Endothelial cell of umbilical vein (primary cell): ENCODE results near the gene ATG7. TPM values are rescaled to one million over a fixed set of nuclear protein-coding genes. Genes with fewer than 3 reads are reported as not detected.

ENCODE experiments used
- BruUV-seq: library from RNA; stranded (reverse); fragments of 400-500 nt; replicated peaks from 2 replicates; lab custom pipeline; 2021; lab: Mats Ljungman, UMichigan
- CTCF ChIA-PET: fragments of 300-600, 350-600 bp; sonication (Branson Sonifier 250); formaldehyde crosslinking; loops from one replicate; lab custom pipeline; 2021; ENCODE audit warnings: antibody characterized with exemption, inconsistent platforms; lab: Charles Lee
- POLR2A ChIA-PET: fragments of 300-600, 350-600 bp; sonication (Branson Sonifier 250); formaldehyde crosslinking; loops from one replicate; lab custom pipeline; 2021; ENCODE audit warnings: antibody characterized with exemption, inconsistent platforms; lab: Charles Lee
- DNase-seq: peaks from one replicate; pipeline ENCODE4 v3.0.0-alpha.2; 2011; ENCODE audit warnings: low read depth, low spot score
- FAIRE-seq: peaks from 2 replicates; lab custom pipeline; 2011; peaks lifted over from hg19 to GRCh38; lab: Jason Lieb, UNC
- H2AFZ ChIP-seq: 2 replicates; pipeline ENCODE4 v1.6.0; 2012; ENCODE audit warnings: low read depth, low read length, control low read depth, inconsistent platforms
- H3K27ac ChIP-seq: 2 replicates; pipeline ENCODE4 v1.5.1; 2011; ENCODE audit warnings: low read depth, mild to moderate bottlenecking, control low read depth, low read length, moderate library complexity; ENCODE audit not compliant: insufficient read depth
- H3K27me3 ChIP-seq, 2 experiments: 2 replicates each; pipeline versions ENCODE4 v1.6.0 to v1.6.1; 2011; ENCODE audit warnings: low read length in 2 of 2, mixed read lengths in 1 of 2; ENCODE audit not compliant: control insufficient read depth in 2 of 2, insufficient read depth in 2 of 2
- H3K36me3 ChIP-seq, 2 experiments: 2 replicates in 1 of 2; 3 replicates in 1 of 2; pipeline ENCODE4 v1.5.1; 2011; ENCODE audit warnings: low read length in 2 of 2, mild to moderate bottlenecking in 1 of 2, moderate library complexity in 1 of 2; ENCODE audit not compliant: control insufficient read depth in 2 of 2, insufficient read depth in 2 of 2; ENCODE audit errors: extremely low read depth in 1 of 2
- H3K4me1 ChIP-seq: 3 replicates; pipeline ENCODE4 v1.5.1; 2011; ENCODE audit warnings: mild to moderate bottlenecking, low read length; ENCODE audit not compliant: control insufficient read depth, insufficient read depth; ENCODE audit errors: extremely low read depth
- H3K4me2 ChIP-seq: 2 replicates; pipeline ENCODE4 v1.6.1; 2011; ENCODE audit warnings: low read length, control low read depth, mixed read lengths; ENCODE audit not compliant: insufficient read depth
- H3K4me3 ChIP-seq, 3 experiments: fragments of 200-600 bp in 1 of 3; sonication (generic), shearing (Covaris generic) in 1 of 3; replicated peaks in 1 of 3; 2 replicates each; pipeline ENCODE4 v1.5.1; 2011 to 2016; ENCODE audit warnings: control low read depth in 3 of 3, low read length in 3 of 3, mild to moderate bottlenecking in 2 of 3, inconsistent platforms in 1 of 3, low read depth in 1 of 3, moderate library complexity in 1 of 3; ENCODE audit not compliant: insufficient read depth in 1 of 3
- H3K79me2 ChIP-seq: 2 replicates; pipeline ENCODE4 v1.6.0; 2012; ENCODE audit warnings: low read length, inconsistent platforms; ENCODE audit not compliant: control insufficient read depth, insufficient read depth
- H3K9ac ChIP-seq: replicated peaks from 2 replicates; pipeline ENCODE3; 2011; ENCODE audit warnings: low read length, control low read depth; ENCODE audit not compliant: insufficient read depth; ENCODE audit errors: extremely low read depth
- H3K9me1 ChIP-seq: replicated peaks from 3 replicates; pipeline ENCODE4 v1.6.0; 2011; ENCODE audit warnings: mild to moderate bottlenecking, low read length; ENCODE audit not compliant: control insufficient read depth, insufficient read depth; ENCODE audit errors: extremely low read depth
- H3K9me3 ChIP-seq: replicated peaks from 2 replicates; pipeline ENCODE4 v1.5.1; 2012; ENCODE audit warnings: low read length, inconsistent platforms; ENCODE audit not compliant: control insufficient read depth, insufficient read depth
- H4K20me1 ChIP-seq: replicated peaks from 2 replicates; pipeline ENCODE3; 2011; ENCODE audit warnings: mild to moderate bottlenecking, low read length; ENCODE audit not compliant: control insufficient read depth, insufficient read depth; ENCODE audit errors: extremely low read depth
- GATA2 ChIP-seq: IDR thresholded peaks from 2 replicates; pipeline ENCODE4 v1.7.0; 2011; ENCODE audit warnings: low read depth, mild to moderate bottlenecking, moderate library complexity, mixed read lengths, low read length; ENCODE audit not compliant: insufficient read length, insufficient read depth
- MYC ChIP-seq: IDR thresholded peaks from one replicate; pipeline ENCODE4 v1.6.1; 2011; ENCODE audit warnings: mild to moderate bottlenecking, low read depth, low read length
- POLR2A ChIP-seq: IDR thresholded peaks from 2 replicates; pipeline ENCODE4 v1.6.1; 2012; ENCODE audit warnings: low read depth, mild to moderate bottlenecking, control low read depth, low read length
- dilution Hi-C: fragments of 300-500 bp; cut with MboI; formaldehyde crosslinking; loops from one replicate; pipeline ENCODE4 v1.15.0; 2019; ENCODE audit warnings: low sequenced_read_pairs; ENCODE audit not compliant: extremely low pct_ligation_motif_present
- intact Hi-C: fragments of 100-400 bp; cut with micrococcal nuclease; formaldehyde crosslinking; loops from one replicate; pipeline ENCODE4 v1.10.0; 2022
- polyA plus RNA-seq, 4 experiments: library from polyadenylated mRNA; depleted of rRNA in 3 of 4; stranded (reverse) in 3 of 4; unstranded in 1 of 4; fragments of >200 nt; gene quantifications; 2 replicates each; pipeline versions ENCODE4 v1.2.1 to v1.2.3, GENCODE V29; 2011 to 2012; ENCODE audit warnings: missing spikeins in 1 of 4
- total RNA-seq: library from RNA; stranded (reverse); gene quantifications from 2 replicates; pipeline ENCODE4 v1.2.3, GENCODE V29; 2021
- TF ChIP-seq, protein P1 (sequence below): IDR thresholded peaks from 2 replicates; pipeline ENCODE4 v1.6.1; 2011; ENCODE audit not compliant: insufficient read depth, insufficient read length
- TF ChIP-seq, protein P2 (sequence below), 2 donors: IDR thresholded peaks; 1 replicate in 1 of 2; 2 replicates in 1 of 2; pipeline ENCODE4 v1.5.1; 2011; ENCODE audit warnings: low read length in 2 of 2, mild to moderate bottlenecking in 2 of 2, moderate library complexity in 2 of 2, control low read depth in 1 of 2, inconsistent platforms in 1 of 2, low read depth in 1 of 2; ENCODE audit not compliant: insufficient read depth in 1 of 2; ENCODE audit errors: extremely low read depth in 1 of 2

Gene ATG7
- total and polyA plus RNA-seq, 2 donors (not counting 3 experiments of a cell fraction or from before 2014, with no cell fraction given) = 30.8 to 48.3 TPM

DNA sequence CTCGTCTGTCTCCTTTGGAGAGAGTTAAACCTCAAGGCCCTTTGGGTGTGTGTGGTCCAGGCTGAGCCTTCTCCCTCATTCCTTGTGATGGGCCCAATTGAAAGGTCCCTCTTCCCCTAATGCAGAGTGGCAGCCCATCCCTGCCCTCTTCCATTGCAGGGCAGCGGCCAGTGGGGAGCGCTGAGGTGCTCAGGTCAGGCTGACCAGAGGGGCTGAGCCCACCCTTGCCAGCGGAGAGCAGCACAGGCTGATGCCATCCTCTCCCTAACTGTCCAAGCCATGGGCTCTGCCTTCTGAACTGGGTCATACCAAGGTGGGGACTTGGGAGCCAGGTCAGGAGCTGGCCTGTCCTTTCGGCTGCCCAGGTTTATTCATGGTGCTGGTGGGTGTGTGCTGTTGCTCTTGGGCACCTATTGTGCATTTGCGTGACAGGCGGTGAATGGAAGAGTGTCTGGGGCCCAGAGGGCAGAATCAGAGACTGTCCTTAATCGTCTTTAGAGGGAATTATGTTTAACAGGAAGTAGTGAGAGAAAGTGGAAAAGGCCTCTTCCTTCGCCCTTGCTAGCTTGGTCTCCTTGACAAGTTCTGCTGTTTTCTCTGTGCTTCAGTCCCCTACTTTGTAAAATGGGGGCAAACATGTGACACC is 274.6 kb downstream of the ATG7 start:
- dilution Hi-C loops = no loop called here
- Histone ChIP-seq H3K36me3 (no peaks in the 10 kb centered on the region), H3K9ac (no peak overlapping the region), H4K20me1 (no peaks in the 10 kb centered on the region), H3K4me2 (no peak overlapping the region), H3K9me1 (no peaks in the 10 kb centered on the region), H3K4me1 (peaks cover 15% of the 10 kb centered on the region), H3K79me2 (no peaks in the 10 kb centered on the region), H3K4me3 (no peak overlapping the region), H3K27me3 (no peaks in the 10 kb centered on the region), H2AFZ (no peak overlapping the region), H3K9me3 (no peaks in the 10 kb centered on the region), H3K27ac (no peak overlapping the region)
- intact Hi-C loops = no loop called here
- no peak for DNase-seq
- no TSS peak for BruUV-seq
- TF ChIP-seq, protein P1, sequence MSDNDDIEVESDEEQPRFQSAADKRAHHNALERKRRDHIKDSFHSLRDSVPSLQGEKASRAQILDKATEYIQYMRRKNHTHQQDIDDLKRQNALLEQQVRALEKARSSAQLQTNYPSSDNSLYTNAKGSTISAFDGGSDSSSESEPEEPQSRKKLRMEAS = no peak
- TF ChIP-seq GATA2 (no peak), MYC (no peak)
- CTCF ChIA-PET = no interaction called here
- POLR2A ChIA-PET = interaction anchor here (0.6 kb wide), 1 partner anchor 211 kb away, joined by 4 read pairs; no protein-coding TSS in a partner anchor
- no peak for FAIRE-seq

DNA sequence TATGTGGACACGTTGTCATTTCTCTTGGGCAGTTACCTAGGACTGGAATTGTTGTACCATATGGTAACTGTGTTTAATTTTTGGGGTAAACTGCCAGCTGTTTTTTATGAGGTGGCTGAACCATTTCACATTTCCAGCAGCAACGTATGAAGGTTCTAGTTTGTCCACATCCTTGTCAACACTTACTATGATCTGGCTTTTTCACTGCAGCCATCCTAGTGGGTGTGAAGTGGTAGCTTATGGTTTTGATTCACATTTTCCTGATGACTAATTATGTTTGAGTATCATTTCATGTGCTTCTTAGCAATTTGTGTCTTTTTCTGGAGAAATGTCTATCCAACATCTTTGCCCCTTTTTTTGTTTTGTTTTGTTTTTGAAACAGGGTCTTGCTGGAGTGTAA is 275.3 kb downstream of the ATG7 start:
- Histone ChIP-seq H3K27ac (no peak overlapping the region), H4K20me1 (no peaks in the 10 kb centered on the region), H3K27me3 (no peaks in the 10 kb centered on the region), H3K4me2 (no peak overlapping the region), H3K79me2 (no peaks in the 10 kb centered on the region), H3K4me1 (peaks cover 15% of the 10 kb centered on the region), H2AFZ (no peak overlapping the region), H3K36me3 (no peaks in the 10 kb centered on the region), H3K9ac (no peak overlapping the region), H3K9me3 (no peaks in the 10 kb centered on the region), H3K9me1 (no peaks in the 10 kb centered on the region), H3K4me3 (no peak overlapping the region)
- no peak for DNase-seq
- POLR2A ChIA-PET = no interaction called here
- no peak for FAIRE-seq
- intact Hi-C loops (no loop called here), dilution Hi-C loops (no loop called here)
- CTCF ChIA-PET = no interaction called here
- no TSS peak for BruUV-seq
- TF ChIP-seq POLR2A (no peak), MYC (no peak)
- TF ChIP-seq, protein P2, sequence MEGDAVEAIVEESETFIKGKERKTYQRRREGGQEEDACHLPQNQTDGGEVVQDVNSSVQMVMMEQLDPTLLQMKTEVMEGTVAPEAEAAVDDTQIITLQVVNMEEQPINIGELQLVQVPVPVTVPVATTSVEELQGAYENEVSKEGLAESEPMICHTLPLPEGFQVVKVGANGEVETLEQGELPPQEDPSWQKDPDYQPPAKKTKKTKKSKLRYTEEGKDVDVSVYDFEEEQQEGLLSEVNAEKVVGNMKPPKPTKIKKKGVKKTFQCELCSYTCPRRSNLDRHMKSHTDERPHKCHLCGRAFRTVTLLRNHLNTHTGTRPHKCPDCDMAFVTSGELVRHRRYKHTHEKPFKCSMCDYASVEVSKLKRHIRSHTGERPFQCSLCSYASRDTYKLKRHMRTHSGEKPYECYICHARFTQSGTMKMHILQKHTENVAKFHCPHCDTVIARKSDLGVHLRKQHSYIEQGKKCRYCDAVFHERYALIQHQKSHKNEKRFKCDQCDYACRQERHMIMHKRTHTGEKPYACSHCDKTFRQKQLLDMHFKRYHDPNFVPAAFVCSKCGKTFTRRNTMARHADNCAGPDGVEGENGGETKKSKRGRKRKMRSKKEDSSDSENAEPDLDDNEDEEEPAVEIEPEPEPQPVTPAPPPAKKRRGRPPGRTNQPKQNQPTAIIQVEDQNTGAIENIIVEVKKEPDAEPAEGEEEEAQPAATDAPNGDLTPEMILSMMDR (IDR thresholded peaks at IDR 0.05; ENCODE audit: extremely low read depth in 1 of 2, insufficient read depth in 1 of 2, low read depth in 1 of 2, low read length in 2 of 2) = no peak
